ENCODE results near the gene SHANK2.

The SHANK2 gene

DNA sequence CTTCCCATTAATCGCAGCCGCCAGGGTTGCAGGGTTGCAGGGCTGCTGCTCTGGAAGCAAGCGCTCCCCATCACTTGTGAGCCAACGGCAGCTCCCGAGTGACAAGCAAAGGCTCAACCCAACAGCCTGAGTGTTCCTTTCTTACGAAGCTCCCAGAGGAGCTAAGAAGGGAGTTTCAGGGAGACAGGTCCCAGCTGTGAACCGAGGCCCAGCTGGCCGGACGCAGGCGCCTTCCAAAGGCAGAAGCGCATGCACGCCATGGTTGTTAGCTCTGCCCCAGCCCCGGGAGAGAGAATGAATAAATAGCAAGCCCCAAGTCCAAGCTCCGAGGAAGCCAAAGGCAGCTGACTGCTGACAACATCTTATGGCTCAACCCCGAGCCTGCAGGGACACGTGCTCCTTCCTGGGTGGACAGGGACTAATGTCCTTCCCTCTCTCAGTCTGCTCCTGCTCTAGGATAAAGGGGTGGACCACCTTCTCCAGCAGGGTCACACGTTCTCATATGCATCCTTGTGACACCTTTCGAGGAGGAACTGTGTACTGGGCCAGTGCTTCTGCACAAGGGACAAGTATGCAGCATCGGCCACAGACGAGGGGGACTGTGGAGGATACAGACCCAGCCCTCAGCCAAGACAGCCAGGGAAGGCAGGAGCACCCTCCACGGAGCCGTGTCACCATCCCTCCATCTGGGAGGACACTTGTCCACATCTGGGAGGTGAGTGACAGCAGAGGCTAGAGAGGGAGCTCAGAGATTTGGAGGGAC lies 29.9 kb downstream of the SHANK2 start:
- no peak for DNase-seq (ENCODE audit: low spot score)

DNA sequence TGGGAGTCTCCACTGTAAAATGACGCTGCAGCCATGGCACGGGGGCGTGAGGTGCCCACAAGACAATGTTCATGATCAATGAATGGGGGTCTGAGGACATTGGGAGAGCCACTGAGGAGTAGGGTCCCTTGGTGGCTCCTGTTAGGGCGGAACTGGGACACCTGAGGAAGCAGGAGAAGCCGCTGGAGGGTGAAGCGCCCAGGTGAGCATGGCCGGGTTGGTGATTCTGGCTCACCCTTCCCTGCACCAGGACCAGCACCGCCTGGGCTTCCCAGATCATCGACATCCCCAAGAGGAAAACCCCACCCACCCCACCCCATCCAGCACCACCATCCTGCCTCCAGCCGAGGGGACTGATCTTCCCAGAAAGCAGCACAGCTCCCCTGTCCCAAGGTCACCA lies 30.6 kb downstream of the SHANK2 start:
- DNase-seq (ENCODE audit: low spot score): no peak

DNA sequence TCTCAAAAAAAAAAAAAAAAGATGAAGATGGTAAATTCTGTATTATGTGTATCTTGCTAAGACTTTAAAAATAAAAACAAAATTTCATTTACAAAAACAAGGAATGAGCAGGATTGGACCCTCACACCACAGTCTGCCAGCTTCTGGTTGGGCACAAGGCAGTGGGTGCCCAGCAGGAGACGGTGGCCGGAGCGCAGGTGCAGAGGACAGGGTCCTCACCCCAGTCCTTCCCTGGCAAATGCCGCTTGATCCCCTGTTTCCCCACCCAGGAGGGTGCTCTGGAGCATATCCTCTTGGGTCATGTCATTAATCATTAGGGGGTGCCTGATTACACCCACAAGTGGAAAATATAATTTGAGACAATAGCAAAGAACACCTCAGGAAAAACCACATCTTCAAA lies 31.2 kb downstream of the SHANK2 start:
- no peak for DNase-seq (ENCODE audit: low spot score)

DNA sequence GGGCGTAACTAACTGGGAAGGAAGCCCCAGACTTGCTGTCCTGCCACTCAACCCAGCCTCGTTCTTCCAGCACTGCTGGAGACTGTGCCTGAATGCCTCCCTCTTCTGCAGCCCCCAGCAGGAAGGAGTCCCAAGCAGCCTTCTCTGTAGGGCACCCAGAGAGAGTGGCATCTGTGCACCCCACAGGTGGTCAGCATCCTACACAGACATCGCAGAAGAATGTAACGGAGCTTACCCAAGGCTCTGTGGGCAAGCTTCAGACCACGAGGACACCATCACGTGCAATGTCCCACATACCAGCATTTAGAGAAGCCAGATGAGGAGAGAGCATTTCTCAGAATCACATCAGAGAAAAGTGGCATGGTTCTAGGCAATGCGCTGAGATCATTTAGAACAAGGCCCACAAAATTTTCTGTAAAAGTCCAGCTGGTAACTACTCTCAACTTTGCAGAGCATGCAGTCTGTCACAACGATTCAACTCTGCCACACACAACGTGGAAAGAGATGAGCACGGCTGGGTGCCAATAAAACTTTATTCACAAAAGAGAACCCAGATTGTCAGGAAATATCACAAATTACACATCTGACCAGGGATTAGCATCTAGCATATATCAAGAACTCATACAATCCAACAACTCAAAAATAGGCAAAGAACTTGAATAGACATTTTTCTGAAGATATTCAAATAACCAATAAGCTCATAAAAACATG lies 33.4 kb downstream of the SHANK2 start:
- DNase-seq (ENCODE audit: low spot score): no peak

GRCh38 chr11:71215425-71215965 lies 36.9 kb downstream of the SHANK2 start:
- DNase-seq (ENCODE audit: low spot score): no peak

DNA sequence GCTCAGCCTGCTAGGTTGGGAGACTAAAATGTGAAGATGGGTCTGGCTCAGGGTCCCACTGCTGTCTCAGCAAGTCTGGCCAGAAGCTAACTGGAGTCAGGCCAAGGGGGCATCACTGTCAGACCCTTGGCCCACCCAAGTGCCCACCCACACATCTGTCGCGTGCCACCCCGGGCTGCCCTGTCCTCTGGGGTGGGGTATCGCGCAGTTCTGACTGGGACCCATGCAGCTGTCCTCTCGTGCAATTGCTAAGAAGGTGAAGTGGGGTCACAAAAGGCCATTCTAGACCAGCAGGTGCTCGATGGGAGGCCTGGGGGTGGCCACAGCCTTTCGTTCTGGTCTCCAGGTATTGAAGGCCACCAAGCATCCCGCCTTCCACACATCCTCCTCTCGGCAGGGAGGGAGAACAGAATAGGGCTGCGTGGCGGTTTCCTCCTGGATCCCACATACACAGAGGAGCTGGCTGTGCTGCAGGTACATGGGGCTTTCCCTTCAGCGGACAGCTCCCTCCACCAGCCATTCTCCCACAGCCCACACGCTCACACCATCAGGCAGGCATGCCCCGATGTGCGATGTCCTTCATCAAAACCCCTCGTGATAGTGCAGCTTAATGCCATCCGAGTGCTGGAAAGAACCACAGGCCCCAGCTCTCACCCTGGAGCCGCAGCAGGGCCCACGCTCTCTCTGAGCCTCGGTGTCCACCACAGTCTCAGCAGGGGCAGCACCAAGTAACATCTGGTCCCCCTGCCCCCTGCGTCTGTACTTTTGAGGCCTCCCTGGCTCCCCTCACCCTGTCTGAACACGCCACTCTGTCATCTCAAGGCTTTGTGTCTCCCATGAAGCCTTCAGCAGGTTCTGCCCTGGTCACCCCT lies 37.6 kb downstream of the SHANK2 start:
- DNase-seq (ENCODE audit: low spot score): no peak

GRCh38 chr11:71213696-71214552 lies 38.5 kb downstream of the SHANK2 start:
- DNase-seq (ENCODE audit: low spot score): no peak

- no peak for DNase-seq (ENCODE audit: low spot score)
These were observed 39.4 kb downstream of the SHANK2 start for GRCh38 chr11:71212871-71213559.

DNA sequence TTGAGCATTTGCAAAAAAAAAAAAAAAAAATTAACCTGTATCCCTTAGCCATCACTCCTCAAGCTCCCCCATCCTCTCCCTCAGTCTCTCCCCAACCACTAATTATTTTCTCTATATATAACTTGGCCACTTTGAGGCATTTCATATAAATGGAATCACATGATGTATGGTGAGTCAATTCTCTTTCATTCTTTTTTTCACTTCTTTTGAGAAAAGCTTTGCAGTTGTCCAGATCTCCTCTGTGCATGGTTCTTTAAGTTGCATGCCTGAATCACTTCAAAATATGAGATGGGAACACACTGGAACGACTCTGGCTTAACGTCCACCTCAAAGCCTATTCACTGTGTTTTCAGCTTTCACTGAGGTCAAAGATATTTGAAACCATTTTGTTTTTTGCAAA lies 40.7 kb downstream of the SHANK2 start:
- no peak for DNase-seq (ENCODE audit: low spot score)

DNA sequence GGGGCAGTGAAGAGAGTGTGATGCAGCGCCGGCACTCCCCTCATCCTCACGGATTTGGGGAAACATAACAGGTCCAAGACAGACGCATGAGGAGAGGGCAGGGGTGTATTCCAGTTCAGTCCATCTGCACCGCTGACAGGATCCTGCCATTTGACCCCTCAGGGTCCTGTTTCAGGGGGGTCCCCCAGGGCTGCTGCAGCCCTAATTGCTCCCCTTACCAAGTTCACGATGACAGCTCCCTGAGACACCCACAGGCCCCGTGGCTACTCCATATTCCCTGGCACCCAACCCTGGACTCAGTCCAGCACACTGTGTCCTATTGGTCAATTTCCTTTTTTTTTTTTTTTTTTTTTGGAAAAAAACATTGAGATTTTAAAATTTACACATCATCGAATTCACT lies 41.5 kb downstream of the SHANK2 start:
- no peak for DNase-seq (ENCODE audit: low spot score)

- DNase-seq (ENCODE audit: low spot score): no peak
These were observed 42.7 kb downstream of the SHANK2 start for GRCh38 chr11:71209656-71210055.

- DNase-seq (ENCODE audit: low spot score): no peak
These were observed 43.2 kb downstream of the SHANK2 start for GRCh38 chr11:71209181-71209580.

GRCh38 chr11:71208011-71208774 lies 44.2 kb downstream of the SHANK2 start:
- DNase-seq (ENCODE audit: low spot score): no peak

DNA sequence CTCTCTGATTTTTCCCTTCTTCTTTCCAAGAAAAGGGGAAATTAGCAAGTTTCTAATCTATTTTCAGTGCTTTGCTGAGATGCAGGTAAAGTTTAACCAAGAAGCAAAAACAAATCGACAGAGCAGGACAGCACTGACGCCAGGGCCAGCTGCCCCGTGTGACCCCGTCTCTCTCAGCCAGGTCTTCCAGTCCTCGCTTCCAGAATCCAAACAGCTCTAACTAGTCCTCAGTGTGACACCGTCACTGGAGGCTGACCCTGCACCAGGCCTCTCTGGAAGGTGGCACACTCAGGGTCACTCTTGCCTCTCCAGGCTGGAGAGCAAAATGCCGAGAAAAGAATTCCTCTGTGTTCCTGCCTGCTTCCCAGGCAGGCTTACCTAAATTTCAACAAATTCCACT lies 44.8 kb downstream of the SHANK2 start:
- DNase-seq (ENCODE audit: low spot score): peak; percentile 91

GRCh38 chr11:71206186-71206585 lies 46.2 kb downstream of the SHANK2 start:
- peak; percentile 79 for DNase-seq (ENCODE audit: low spot score)

DNA sequence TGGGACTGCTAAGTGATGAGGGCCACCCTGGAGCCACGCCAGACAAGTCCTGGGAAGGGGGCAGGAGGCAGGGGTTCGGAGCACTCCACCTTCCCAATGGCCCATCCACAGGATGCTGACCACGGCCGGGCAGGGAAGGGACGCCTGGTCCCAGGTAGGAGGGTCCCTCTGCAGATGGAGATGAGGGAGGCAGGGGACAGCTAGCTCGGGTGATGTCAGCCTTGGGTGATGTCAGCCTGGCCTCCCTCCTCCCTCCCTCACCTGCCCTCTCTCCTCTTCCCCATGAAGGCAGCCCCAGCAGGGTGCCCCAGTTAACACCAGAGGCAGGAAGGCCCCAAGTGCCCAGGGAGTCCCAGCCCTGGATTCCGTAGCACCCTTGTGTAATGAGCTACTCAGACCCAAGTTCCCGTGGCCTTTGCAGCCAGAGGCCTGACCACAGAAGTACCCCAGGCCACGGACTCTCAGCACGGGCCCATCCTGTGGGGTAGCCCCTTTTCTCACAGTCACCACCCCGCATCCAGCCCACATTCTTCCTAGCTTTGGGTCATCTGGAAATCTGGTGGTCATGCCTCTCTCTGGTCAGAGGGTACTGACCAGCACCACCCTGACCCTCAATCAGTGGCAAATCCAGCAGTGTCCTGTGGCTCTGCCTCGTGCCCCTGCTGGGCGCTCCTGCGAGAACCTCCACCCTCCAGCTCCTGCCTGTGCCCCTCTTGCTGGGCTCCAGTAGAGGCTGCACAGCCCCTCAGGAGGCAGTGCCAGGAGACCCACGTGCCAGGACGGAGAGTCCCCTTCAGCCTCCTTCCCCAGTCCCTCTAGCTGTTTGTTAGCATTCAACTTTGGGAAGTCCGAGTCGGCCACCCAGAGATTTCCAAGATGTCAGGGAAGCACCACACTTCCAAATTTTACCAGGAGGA lies 47.4 kb downstream of the SHANK2 start:
- no peak for DNase-seq (ENCODE audit: low spot score)

GRCh38 chr11:71204294-71204693 lies 48.1 kb downstream of the SHANK2 start:
- no peak for DNase-seq (ENCODE audit: low spot score)

DNA sequence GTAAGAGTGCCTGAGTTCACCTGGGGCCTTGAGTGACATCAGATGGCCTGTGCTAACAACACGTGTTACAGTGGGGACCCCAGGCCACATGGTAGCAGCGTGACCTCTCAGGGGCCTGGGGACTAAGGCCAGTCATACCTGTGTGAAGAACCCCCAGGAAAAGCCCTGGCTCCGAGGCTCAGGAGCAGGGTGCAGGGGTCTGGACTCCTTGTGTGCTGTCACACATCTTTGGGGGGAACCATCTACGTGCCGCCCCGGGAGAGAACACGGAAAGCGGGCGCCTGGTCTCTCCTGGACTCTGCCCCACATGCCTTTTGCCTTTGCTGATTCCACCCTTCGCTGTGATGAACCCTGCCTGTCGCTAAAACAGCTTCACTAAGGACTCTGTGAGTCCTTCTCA lies 48.7 kb downstream of the SHANK2 start:
- no peak for DNase-seq (ENCODE audit: low spot score)

GRCh38 chr11:71202966-71203365 lies 49.4 kb downstream of the SHANK2 start:
- no peak for DNase-seq (ENCODE audit: low spot score)
